Adrenal gland (tissue), 12 donors: ENCODE data around the gene PRR12. TPM values are rescaled to one million over a fixed set of nuclear protein-coding genes. Genes with fewer than 3 reads are reported as not detected.

Source experiments
- DNase-seq, 7 donors: peaks; one replicate each; pipeline ENCODE4 v3.0.0-alpha.2; 2019 to 2020
- H3K27ac ChIP-seq, 5 donors: fragments of 200-600 bp; sonication (generic) in 4 of 5; 1 replicate in 3 of 5; 2 replicates in 2 of 5; pipeline versions ENCODE4 v1.5.1 to v1.8.0; 2016 to 2020; ENCODE audit warnings: mild to moderate bottlenecking in 1 of 5
- H3K27me3 ChIP-seq: fragments of 200-600 bp; 2 replicates; pipeline ENCODE4 v1.8.0; 2021
- H3K36me3 ChIP-seq, 2 donors: fragments of 200-600 bp; replicated peaks in 1 of 2; 1 replicate in 1 of 2; 2 replicates in 1 of 2; pipeline versions ENCODE4 v1.5.1 to v1.8.0; 2018 to 2022
- H3K4me1 ChIP-seq, 2 donors: fragments of 200-600 bp; replicated peaks in 1 of 2; 1 replicate in 1 of 2; 2 replicates in 1 of 2; pipeline versions ENCODE4 v1.5.1 to v1.8.0; 2018 to 2021
- H3K4me3 ChIP-seq, 4 donors: fragments of 200-600 bp; sonication (generic) in 3 of 4; one replicate each; pipeline ENCODE4 v1.5.1; 2016 to 2018
- H3K9me3 ChIP-seq, 3 donors: fragments of 200-600 bp; sonication (generic) in 1 of 3; replicated peaks in 1 of 3; 1 replicate in 2 of 3; 2 replicates in 1 of 3; pipeline versions ENCODE4 v1.5.1 to v1.8.0; 2016 to 2021
- POLR2A ChIP-seq, 2 donors: fragments of 450-650 bp; IDR thresholded peaks; one replicate each; pipeline ENCODE4 v1.6.1; 2017; ENCODE audit warnings: antibody characterized with exemption in 2 of 2, mild to moderate bottlenecking in 2 of 2, moderate library complexity in 1 of 2
- WGBS, 4 donors: extraction: QIAGEN DNeasy Blood & Tissue Kit in 2 of 4; methylation state at CpG; one replicate each; pipeline versions ENCODE4 v1.1.5 to v1.1.7; 2013 to 2017; 5-methylcytosine and 5-hydroxymethylcytosine counted together
- intact Hi-C, 2 donors: fragments of 100-400 bp; cut with DNase I; formaldehyde crosslinking; loops; one replicate each; pipeline versions ENCODE4 v1.14.1 to v1.15.0; 2022 to 2023
- polyA plus RNA-seq, 3 donors: library from polyadenylated mRNA; stranded (reverse); fragments of 200-250 nt in 2 of 3; fragments of 350-450 nt in 1 of 3; fragmentation: Illumina TruSeq in 1 of 3; extraction: RNeasy Lipid Tissue Mini Kit (QIAGEN cat#74804) in 1 of 3; gene quantifications; one replicate each; pipeline ENCODE4 v1.2.3, GENCODE V29; 2013 to 2014
- total RNA-seq, 9 donors: library from RNA; depleted of rRNA in 4 of 9; stranded (reverse); fragments of >200 nt in 4 of 9; fragments of 120-200 nt in 1 of 9; fragmentation: NEBNext Ultra II Directional in 1 of 9; extraction: Animal tissue kit (Norgen Biotek cat#: 25700) in 1 of 9; gene quantifications; one replicate each; pipeline versions ENCODE4 v1.1.0 to v1.2.4, GENCODE V29; 2013 to 2023
- TF ChIP-seq, protein P1 (sequence below), 6 experiments: fragments of 450-650 bp in 4 of 6; fragments of 200-600 bp in 2 of 6; sonication (generic) in 1 of 6; IDR thresholded peaks; 1 replicate in 5 of 6; 2 replicates in 1 of 6; pipeline versions ENCODE4 v1.5.1 to v1.8.0; 2016 to 2021; ENCODE audit warnings: antibody characterized with exemption in 6 of 6, mild to moderate bottlenecking in 2 of 6, moderate library complexity in 1 of 6
- donor health status: healthy with polysubstance abuse.
- donor health status: Bipolar disorder and iron deficiency.
- donor health status: DM: yes; HTN: yes; CAD: no.
- donor health status: DM: no; HTN: no; CAD: no.
- donor health status: DM: no; HTN: no; CAD: no.
- donor health status: DM: yes; HTN: yes; CAD: no.

Gene PRR12
- total and polyA plus RNA-seq, 12 donors = 2.9 to 49.8 (median 16.2) TPM

GRCh38 chr19:49585023-49585422 is 6.0 kb upstream of the PRR12 start:
- no peaks in the 10 kb centered on the region for H3K36me3 ChIP-seq
- WGBS, 4 donors = 59 to 67% (median 63%) methylated on average over 2 to 8 of the region's 8 CpGs
- TF ChIP-seq POLR2A (IDR thresholded peaks at IDR 0.05) = no peak
- TF ChIP-seq, protein P1, sequence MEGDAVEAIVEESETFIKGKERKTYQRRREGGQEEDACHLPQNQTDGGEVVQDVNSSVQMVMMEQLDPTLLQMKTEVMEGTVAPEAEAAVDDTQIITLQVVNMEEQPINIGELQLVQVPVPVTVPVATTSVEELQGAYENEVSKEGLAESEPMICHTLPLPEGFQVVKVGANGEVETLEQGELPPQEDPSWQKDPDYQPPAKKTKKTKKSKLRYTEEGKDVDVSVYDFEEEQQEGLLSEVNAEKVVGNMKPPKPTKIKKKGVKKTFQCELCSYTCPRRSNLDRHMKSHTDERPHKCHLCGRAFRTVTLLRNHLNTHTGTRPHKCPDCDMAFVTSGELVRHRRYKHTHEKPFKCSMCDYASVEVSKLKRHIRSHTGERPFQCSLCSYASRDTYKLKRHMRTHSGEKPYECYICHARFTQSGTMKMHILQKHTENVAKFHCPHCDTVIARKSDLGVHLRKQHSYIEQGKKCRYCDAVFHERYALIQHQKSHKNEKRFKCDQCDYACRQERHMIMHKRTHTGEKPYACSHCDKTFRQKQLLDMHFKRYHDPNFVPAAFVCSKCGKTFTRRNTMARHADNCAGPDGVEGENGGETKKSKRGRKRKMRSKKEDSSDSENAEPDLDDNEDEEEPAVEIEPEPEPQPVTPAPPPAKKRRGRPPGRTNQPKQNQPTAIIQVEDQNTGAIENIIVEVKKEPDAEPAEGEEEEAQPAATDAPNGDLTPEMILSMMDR (IDR thresholded peaks at IDR 0.05) = no peak
- H3K4me1 ChIP-seq = peaks cover under 1 to 5% of the 10 kb centered on the region in 2 donors
- DNase-seq = peak in 1 of 7 donors; percentile 27
- H3K4me3 ChIP-seq = no peak overlapping the region
- no peaks in the 10 kb centered on the region for H3K9me3 ChIP-seq
- no peak overlapping the region for H3K27ac ChIP-seq
- intact Hi-C loops = loop anchor here in 1 of 2 donors (10.0 kb wide), 1 partner anchor 90 kb away; the partner anchor contains the start of gene PRMT1
- no peaks in the 10 kb centered on the region for H3K27me3 ChIP-seq

- Histone ChIP-seq H3K4me1 (no peaks in the 10 kb centered on the region), H3K27ac (no peak overlapping the region), H3K36me3 (no peaks in the 10 kb centered on the region), H3K27me3 (no peaks in the 10 kb centered on the region), H3K9me3 (no peaks in the 10 kb centered on the region), H3K4me3 (no peak overlapping the region)
- intact Hi-C loops = loop anchor here in 1 of 2 donors (10.0 kb wide), 1 partner anchor 88 kb away; the partner anchor contains the start of gene PRMT1
- WGBS, 4 donors = 79 to 82% (median 81%) methylated on average over 8 of the region's 8 CpGs
- no peak for TF ChIP-seq POLR2A (IDR thresholded peaks at IDR 0.05)
- TF ChIP-seq, protein P1 (IDR thresholded peaks at IDR 0.05) = no peak
- no peak for DNase-seq
Observed at GRCh38 chr19:49587227-49587626, 3.8 kb upstream of the PRR12 start.

- H3K4me3 ChIP-seq = no peak overlapping the region
- no peaks in the 10 kb centered on the region for H3K9me3 ChIP-seq
- no peak overlapping the region for H3K27ac ChIP-seq
- no peak for DNase-seq
- TF ChIP-seq, protein P1 (IDR thresholded peaks at IDR 0.05) = no peak
- no peak for TF ChIP-seq POLR2A (IDR thresholded peaks at IDR 0.05)
- WGBS, 4 donors = 79 to 85% (median 82%) methylated on average over 16 to 18 of the region's 18 CpGs
- H3K36me3 ChIP-seq = peaks cover 0 to 1% of the 10 kb centered on the region in 2 donors
- no peaks in the 10 kb centered on the region for H3K27me3 ChIP-seq
- peaks cover 9 to 11% of the 10 kb centered on the region in 2 donors for H3K4me1 ChIP-seq
- intact Hi-C loops = loop anchor here in 1 of 2 donors (10.0 kb wide), 1 partner anchor 86 kb away; the partner anchor contains the start of gene PRMT1
Observed at GRCh38 chr19:49588365-49589122, 2.4 kb upstream of the PRR12 start.

DNA sequence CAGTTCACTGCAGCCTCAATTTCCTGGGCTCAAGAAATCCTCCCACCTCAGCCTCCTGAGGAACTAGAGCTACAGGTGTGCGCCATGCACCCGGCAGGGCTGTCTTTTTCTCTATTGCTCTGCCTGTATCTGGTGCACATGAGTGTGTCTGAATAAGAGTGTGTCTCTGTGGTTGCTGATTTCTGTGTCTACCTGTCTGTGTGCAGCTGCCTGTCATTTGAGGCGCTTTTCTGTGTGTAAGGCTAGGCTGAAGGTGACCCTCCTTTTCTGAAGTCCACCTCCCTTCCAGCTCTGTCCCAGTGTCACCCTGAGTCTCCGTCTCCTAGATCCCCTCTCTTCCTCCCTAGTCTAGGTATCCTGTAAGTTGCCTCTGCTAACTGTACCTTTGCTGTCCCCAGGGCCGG is 1.5 kb upstream of the PRR12 start:
- WGBS, 4 donors = 47 to 62% (median 51%) methylated on average over 4 to 5 of the region's 5 CpGs
- peak overlapping the region in 3 of 5 donors; percentile 78 to 93 (median 89) for H3K27ac ChIP-seq
- intact Hi-C loops = loop anchor here in 1 of 2 donors (10.0 kb wide), 1 partner anchor 85 kb away; the partner anchor contains the start of gene PRMT1
- no peak overlapping the region for H3K4me3 ChIP-seq
- H3K36me3 ChIP-seq = peaks cover 0 to 11% of the 10 kb centered on the region in 2 donors
- peak in 1 of 7 donors; percentile 32 for DNase-seq
- peaks cover 9 to 18% of the 10 kb centered on the region in 2 donors for H3K4me1 ChIP-seq
- TF ChIP-seq, protein P1 (IDR thresholded peaks at IDR 0.05) = no peak
- TF ChIP-seq POLR2A (IDR thresholded peaks at IDR 0.05) = no peak
- H3K9me3 ChIP-seq = no peaks in the 10 kb centered on the region
- no peaks in the 10 kb centered on the region for H3K27me3 ChIP-seq
